CD4-positive, alpha-beta T cell treated with Interleukin-6 at 100 ng/mL for 8 hours (primary cell): ENCODE results near the gene HRCT1.
"Not testable (repeated sequence)": the region's sequence is repeated elsewhere in the genome, so short reads cannot be mapped to it uniquely, and the experiment has no call there.

Source experiments
- DNase-seq: peaks from one replicate; pipeline ENCODE4 v3.0.0-alpha.2; 2020; ENCODE audit warnings: mixed read lengths, low spot score

The HRCT1 gene

GRCh38 chr9:35918780-35919179 lies 12.8 kb downstream of the HRCT1 start:
- DNase-seq, result no peak

- DNase-seq, result no peak
Observed at GRCh38 chr9:35919212-35920008, 13.4 kb downstream of the HRCT1 start.

- no peak for DNase-seq
Observed at GRCh38 chr9:35920051-35920620, 14.1 kb downstream of the HRCT1 start.

GRCh38 chr9:35923598-35923926 lies 17.6 kb downstream of the HRCT1 start:
- DNase-seq, result no peak

GRCh38 chr9:35923927-35924763 lies 18.1 kb downstream of the HRCT1 start:
- DNase-seq, result no peak

GRCh38 chr9:35928591-35929452 lies 22.8 kb downstream of the HRCT1 start:
- DNase-seq, result no peak

GRCh38 chr9:35929453-35929718 lies 23.4 kb downstream of the HRCT1 start:
- DNase-seq, result no peak

GRCh38 chr9:35930521-35930920 lies 24.5 kb downstream of the HRCT1 start:
- no peak for DNase-seq

GRCh38 chr9:35930989-35931388 lies 25.0 kb downstream of the HRCT1 start:
- no peak for DNase-seq

GRCh38 chr9:35932735-35933134 lies 26.7 kb downstream of the HRCT1 start:
- DNase-seq, result no peak

GRCh38 chr9:35933550-35934067 lies 27.6 kb downstream of the HRCT1 start:
- no peak for DNase-seq

GRCh38 chr9:35934069-35934468 lies 28.1 kb downstream of the HRCT1 start:
- DNase-seq, result not testable (repeated sequence)

GRCh38 chr9:35935261-35935660 lies 29.3 kb downstream of the HRCT1 start:
- DNase-seq, result no peak

GRCh38 chr9:35935755-35936509 lies 29.9 kb downstream of the HRCT1 start:
- DNase-seq, result no peak

GRCh38 chr9:35937227-35937626 lies 31.2 kb downstream of the HRCT1 start:
- DNase-seq, result no peak

GRCh38 chr9:35938474-35939356 lies 32.7 kb downstream of the HRCT1 start:
- no peak for DNase-seq

- no peak for DNase-seq
Observed at GRCh38 chr9:35939679-35940250, 33.8 kb downstream of the HRCT1 start.

GRCh38 chr9:35940458-35941407 lies 34.7 kb downstream of the HRCT1 start:
- peak; percentile 73 for DNase-seq

GRCh38 chr9:35942286-35942685 lies 36.3 kb downstream of the HRCT1 start:
- DNase-seq, result no peak
